Hepatocyte (in vitro differentiated cells): ENCODE results near the gene PIF1. TPM values are rescaled to one million over a fixed set of nuclear protein-coding genes. Genes with fewer than 3 reads are reported as not detected.
A peak's percentile ranks its signal among the peaks of the same experiment; 100 is the strongest.

Experiments used
- DNase-seq: peaks from one replicate; pipeline ENCODE4 v3.0.0-alpha.2; 2016; ENCODE audit warnings: low spot score
- H2AFZ ChIP-seq: fragments of 200-600 bp; sonication (generic); 2 replicates; pipeline ENCODE4 v1.6.0; 2016; ENCODE audit warnings: antibody characterized with exemption, mild to moderate bottlenecking
- H3K27ac ChIP-seq: fragments of 200-600 bp; sonication (generic); 2 replicates; pipeline ENCODE4 v1.5.1; 2016; ENCODE audit warnings: mild to moderate bottlenecking
- H3K27me3 ChIP-seq: fragments of 200-600 bp; sonication (generic); 2 replicates; pipeline ENCODE4 v1.6.1; 2016
- H3K36me3 ChIP-seq: fragments of 200-600 bp; sonication (generic); replicated peaks from 2 replicates; pipeline ENCODE4 v1.5.1; 2016; ENCODE audit warnings: low read depth; ENCODE audit not compliant: insufficient read depth
- H3K4me1 ChIP-seq: fragments of 200-600 bp; sonication (generic); 2 replicates; pipeline ENCODE4 v1.5.1; 2016; ENCODE audit warnings: mild to moderate bottlenecking, moderate library complexity; ENCODE audit not compliant: insufficient read depth
- H3K4me2 ChIP-seq: fragments of 200-600 bp; sonication (generic); 2 replicates; pipeline ENCODE4 v1.6.0; 2016
- H3K4me3 ChIP-seq: fragments of 200-600 bp; sonication (generic); 2 replicates; pipeline ENCODE4 v1.5.1; 2016; ENCODE audit warnings: mild to moderate bottlenecking
- H3K79me2 ChIP-seq: fragments of 200-600 bp; sonication (generic); 2 replicates; pipeline ENCODE4 v1.6.0; 2017; ENCODE audit warnings: mild to moderate bottlenecking
- H3K9me2 ChIP-seq: fragments of 200-600 bp; sonication (generic); replicated peaks from 2 replicates; pipeline ENCODE4 v1.6.0; 2017; ENCODE audit warnings: mild to moderate bottlenecking; ENCODE audit not compliant: insufficient read depth
- H3K9me3 ChIP-seq: fragments of 200-600 bp; sonication (generic); 2 replicates; pipeline ENCODE4 v1.5.1; 2016; ENCODE audit warnings: low read depth, mild to moderate bottlenecking
- H4K20me1 ChIP-seq: fragments of 200-600 bp; sonication (generic); 2 replicates; pipeline ENCODE4 v1.6.0; 2016; ENCODE audit warnings: mild to moderate bottlenecking; ENCODE audit not compliant: insufficient read depth, poor library complexity, severe bottlenecking
- CTCF ChIP-seq: fragments of 200-600 bp; sonication (generic); IDR thresholded peaks from 2 replicates; pipeline ENCODE4 v1.5.1; 2016; ENCODE audit warnings: antibody characterized with exemption, mild to moderate bottlenecking; ENCODE audit not compliant: poor library complexity
- EZH2 ChIP-seq: fragments of 200-600 bp; sonication (generic); IDR thresholded peaks from 2 replicates; pipeline ENCODE4 v1.6.1; 2016; ENCODE audit warnings: antibody characterized with exemption, mild to moderate bottlenecking, borderline replicate concordance
- EZH2phosphoT487 ChIP-seq: fragments of 200-600 bp; sonication (generic); IDR thresholded peaks from one replicate; pipeline ENCODE4 v1.6.1; 2018; ENCODE audit warnings: antibody characterized with exemption, mild to moderate bottlenecking, low read depth, moderate library complexity; ENCODE audit not compliant: unreplicated experiment, severe bottlenecking
- WGBS: methylation state at CpG from one replicate; pipeline ENCODE4 v1.1.6; 2016; ENCODE audit warnings: low lambda C conversion rate; ENCODE audit errors: missing lambda C conversion rate; 5-methylcytosine and 5-hydroxymethylcytosine counted together
- polyA plus RNA-seq: library from polyadenylated mRNA; unstranded; fragments of >200 nt; fragmentation: Nextera tagmentation; extraction: Ambion mirVana; gene quantifications from 2 replicates; pipeline ENCODE4 v1.2.1, GENCODE V29; 2016
- total RNA-seq: library from RNA; depleted of rRNA; stranded (reverse); fragments of >200 nt; gene quantifications from 2 replicates; pipeline ENCODE4 v1.2.3, GENCODE V29; 2014

PIF1 gene
- total and polyA plus RNA-seq, 2 experiments from 2014 or later, result 1.5 to 3.3 TPM

DNA sequence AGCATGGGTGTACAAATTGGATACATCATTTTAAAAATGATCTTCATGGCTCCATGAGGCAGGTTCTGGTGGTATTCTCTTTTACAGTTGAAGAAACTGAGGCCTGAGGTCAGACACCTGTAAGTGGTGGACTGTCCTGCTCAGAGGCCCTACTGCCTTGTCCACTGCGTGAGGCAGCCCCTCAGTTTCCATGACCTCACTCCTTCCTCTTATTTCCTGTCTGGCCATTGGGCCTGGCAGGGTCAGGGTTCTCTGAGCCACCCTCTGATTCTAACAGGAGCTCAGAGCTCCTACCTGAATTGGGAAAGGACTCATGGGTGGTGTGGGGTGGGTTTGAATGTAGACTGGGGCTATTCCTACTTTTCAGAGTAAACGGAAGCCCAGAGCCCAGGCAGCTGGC lies 33.8 kb upstream of the PIF1 start:
- Histone ChIP-seq H3K4me2 (no peak overlapping the region), H2AFZ (no peak overlapping the region), H3K9me3 (no peaks in the 10 kb centered on the region), H3K4me1 (peaks cover 25% of the 10 kb centered on the region), H4K20me1 (no peaks in the 10 kb centered on the region), H3K27ac (no peak overlapping the region), H3K27me3 (no peaks in the 10 kb centered on the region), H3K9me2 (no peaks in the 10 kb centered on the region), H3K79me2 (peaks cover 16% of the 10 kb centered on the region), H3K36me3 (no peaks in the 10 kb centered on the region), H3K4me3 (no peak overlapping the region)
- WGBS, result 96% methylated on average over 2 of the region's 2 CpGs
- DNase-seq, result no peak
- TF ChIP-seq EZH2, result no peak
- no peak for TF ChIP-seq CTCF
- TF ChIP-seq EZH2phosphoT487, result no peak

DNA sequence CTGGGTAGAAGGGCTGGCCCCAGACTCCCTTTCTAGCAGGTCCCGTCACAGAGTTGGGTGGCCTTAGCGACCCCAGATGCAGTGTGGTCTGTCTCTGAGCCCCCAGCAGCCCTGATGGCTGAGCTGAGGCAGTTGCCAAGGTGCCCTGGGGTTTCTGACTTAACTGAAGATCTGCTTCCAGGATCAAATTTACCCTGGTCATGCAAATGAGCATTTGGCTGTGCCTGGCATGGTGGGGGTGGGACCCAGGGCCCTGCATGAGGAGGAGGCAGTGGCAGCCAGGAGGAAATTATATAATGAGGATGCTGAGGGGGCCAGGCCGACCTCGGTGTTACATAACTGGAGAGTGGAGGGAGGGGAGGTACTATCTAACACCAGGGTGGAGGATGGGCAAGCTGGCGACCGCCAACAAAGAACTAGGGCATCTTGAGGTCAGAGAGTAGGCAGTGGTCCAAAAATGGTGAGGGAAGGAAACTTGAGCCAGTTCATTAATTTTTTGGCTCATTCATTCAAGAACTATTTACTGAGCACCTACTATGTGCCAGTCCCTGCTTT lies 32.7 kb upstream of the PIF1 start:
- Histone ChIP-seq H3K9me3 (no peaks in the 10 kb centered on the region), H3K27me3 (no peaks in the 10 kb centered on the region), H3K9me2 (no peaks in the 10 kb centered on the region), H3K79me2 (peaks cover 19% of the 10 kb centered on the region), H3K36me3 (no peaks in the 10 kb centered on the region), H3K4me3 (no peak overlapping the region), H2AFZ (no peak overlapping the region), H3K4me1 (peaks cover 25% of the 10 kb centered on the region), H4K20me1 (no peaks in the 10 kb centered on the region), H3K27ac (peak overlapping the region; percentile 93), H3K4me2 (no peak overlapping the region)
- no peak for DNase-seq
- 74% methylated on average over 6 of the region's 6 CpGs for WGBS
- TF ChIP-seq EZH2phosphoT487 (no peak), EZH2 (no peak)

- WGBS, result 80% methylated on average over 4 of the region's 4 CpGs
- Histone ChIP-seq H3K9me2 (no peaks in the 10 kb centered on the region), H3K4me2 (peak overlapping the region; percentile 30), H3K36me3 (no peaks in the 10 kb centered on the region), H4K20me1 (no peaks in the 10 kb centered on the region), H3K27me3 (no peaks in the 10 kb centered on the region), H3K27ac (peak overlapping the region; percentile 93), H3K9me3 (no peaks in the 10 kb centered on the region), H3K79me2 (peaks cover 19% of the 10 kb centered on the region), H2AFZ (no peak overlapping the region), H3K4me1 (peaks cover 25% of the 10 kb centered on the region), H3K4me3 (no peak overlapping the region)
- TF ChIP-seq EZH2phosphoT487 (no peak), EZH2 (no peak)
- DNase-seq, result no peak
Observed at GRCh38 chr15:64857421-64857820, 32.0 kb upstream of the PIF1 start.

GRCh38 chr15:64856429-64857145 lies 31.1 kb upstream of the PIF1 start:
- DNase-seq, result peak; percentile 71
- peak overlapping the region; percentile 93 for H3K27ac ChIP-seq
- H3K4me1 ChIP-seq, result peaks cover 25% of the 10 kb centered on the region
- H3K4me2 ChIP-seq, result peak overlapping the region; percentile 30
- no peaks in the 10 kb centered on the region for H3K9me3 ChIP-seq
- no peaks in the 10 kb centered on the region for H3K36me3 ChIP-seq
- H3K9me2 ChIP-seq, result no peaks in the 10 kb centered on the region
- H4K20me1 ChIP-seq, result no peaks in the 10 kb centered on the region
- WGBS, result 43% methylated on average over 4 of the region's 5 CpGs
- H3K79me2 ChIP-seq, result peaks cover 19% of the 10 kb centered on the region
- TF ChIP-seq CTCF (no peak), EZH2 (no peak), EZH2phosphoT487 (no peak)
- H3K4me3 ChIP-seq, result no peak overlapping the region
- H2AFZ ChIP-seq, result peak overlapping the region; percentile 11
- H3K27me3 ChIP-seq, result no peaks in the 10 kb centered on the region
